ENCODE data around the gene CRABP1.
"Not testable (repeated sequence)": the region's sequence is repeated elsewhere in the genome, so short reads cannot be mapped to it uniquely, and the experiment has no call there.

The CRABP1 gene

GRCh38 chr15:78374436-78375393, 34.6 kb downstream of the CRABP1 start:
- DNase-seq: peak; percentile 31 to 32

GRCh38 chr15:78380143-78380542, 40.0 kb downstream of the CRABP1 start:
- not testable (repeated sequence) for DNase-seq

- DNase-seq: no peak
Observed at GRCh38 chr15:78382114-78382880, 42.1 kb downstream of the CRABP1 start.

- DNase-seq: no peak
Observed at GRCh38 chr15:78384651-78385050, 44.5 kb downstream of the CRABP1 start.

GRCh38 chr15:78387246-78388037, 47.3 kb downstream of the CRABP1 start:
- DNase-seq: no peak

GRCh38 chr15:78388865-78389264, 48.7 kb downstream of the CRABP1 start:
- DNase-seq: no peak

GRCh38 chr15:78389322-78389721, 49.2 kb downstream of the CRABP1 start:
- no peak for DNase-seq

GRCh38 chr15:78389738-78390137, 49.6 kb downstream of the CRABP1 start:
- no peak for DNase-seq

- no peak for DNase-seq
Observed at GRCh38 chr15:78390242-78390641, 50.1 kb downstream of the CRABP1 start.

- no peak for DNase-seq
Observed at GRCh38 chr15:78390826-78391225, 50.7 kb downstream of the CRABP1 start.

- DNase-seq: no peak
Observed at GRCh38 chr15:78391781-78392180, 51.6 kb downstream of the CRABP1 start.

GRCh38 chr15:78392430-78392829, 52.3 kb downstream of the CRABP1 start:
- no peak for DNase-seq

GRCh38 chr15:78393137-78393536, 53.0 kb downstream of the CRABP1 start:
- no peak for DNase-seq

GRCh38 chr15:78394026-78394425, 53.9 kb downstream of the CRABP1 start:
- DNase-seq: peak; percentile 48 to 58

GRCh38 chr15:78394981-78395616, 54.9 kb downstream of the CRABP1 start:
- DNase-seq: no peak

- no peak for DNase-seq
Observed at GRCh38 chr15:78396186-78396814, 56.1 kb downstream of the CRABP1 start.

- DNase-seq: no peak
Observed at GRCh38 chr15:78396976-78397375, 56.8 kb downstream of the CRABP1 start.

GRCh38 chr15:78397382-78397781, 57.2 kb downstream of the CRABP1 start:
- no peak for DNase-seq
